Stimulated activated CD8-positive, alpha-beta memory T cell treated with anti-CD3 and anti-CD28 coated beads, Interleukin-7, amount 100 ng/mL, for 48 hours (primary cell): ENCODE data around the gene SH3BGRL3.
A peak's percentile ranks its signal among the peaks of the same experiment; 100 is the strongest.

Experiments used
- DNase-seq, 2 donors: peaks; one replicate each; pipeline ENCODE4 v3.0.0-alpha.2; 2020; ENCODE audit warnings: low read depth in 1 of 2; ENCODE audit errors: extremely low read depth in 1 of 2

The SH3BGRL3 gene

GRCh38 chr1:26277261-26277661 is 2.6 kb upstream of the SH3BGRL3 start:
- no peak for DNase-seq

GRCh38 chr1:26277719-26278118 is 2.2 kb upstream of the SH3BGRL3 start:
- no peak for DNase-seq

GRCh38 chr1:26278303-26278702 is 1.6 kb upstream of the SH3BGRL3 start:
- DNase-seq: no peak

- no peak for DNase-seq
Measured at GRCh38 chr1:26278724-26279455, 996 bp upstream of the SH3BGRL3 start.

- no peak for DNase-seq
Measured at GRCh38 chr1:26280333-26281042, 602 bp downstream of the SH3BGRL3 start.

GRCh38 chr1:26281091-26281958 is 1.4 kb downstream of the SH3BGRL3 start:
- DNase-seq: no peak

GRCh38 chr1:26281971-26282370 is 2.1 kb downstream of the SH3BGRL3 start:
- no peak for DNase-seq

- no peak for DNase-seq
Measured at GRCh38 chr1:26282401-26282918, 2.6 kb downstream of the SH3BGRL3 start.

GRCh38 chr1:26283279-26283853 is 3.5 kb downstream of the SH3BGRL3 start:
- no peak for DNase-seq

GRCh38 chr1:26283871-26284596 is 4.1 kb downstream of the SH3BGRL3 start:
- DNase-seq: no peak

GRCh38 chr1:26284597-26285347 is 4.9 kb downstream of the SH3BGRL3 start:
- peak; percentile 86 to 99 for DNase-seq

GRCh38 chr1:26285366-26286063 is 5.6 kb downstream of the SH3BGRL3 start:
- DNase-seq: no peak

GRCh38 chr1:26286064-26286416 is 6.2 kb downstream of the SH3BGRL3 start:
- DNase-seq: no peak

GRCh38 chr1:26287033-26287711 is 7.3 kb downstream of the SH3BGRL3 start:
- no peak for DNase-seq

- DNase-seq: no peak
Measured at GRCh38 chr1:26287811-26288210, 7.9 kb downstream of the SH3BGRL3 start.

GRCh38 chr1:26288311-26288941 is 8.5 kb downstream of the SH3BGRL3 start:
- DNase-seq: peak in 1 of 2 donors; percentile 84

GRCh38 chr1:26289158-26290059 is 9.5 kb downstream of the SH3BGRL3 start:
- DNase-seq: no peak
